Activated naive CD4-positive, alpha-beta T cell treated with anti-CD3 and anti-CD28 coated beads, Interleukin-2, amount 50 U/mL, for 72 hours (primary cell): ENCODE results near the gene CXXC1. TPM values are rescaled to one million over a fixed set of nuclear protein-coding genes. Genes with fewer than 3 reads are reported as not detected.
"Not testable (repeated sequence)": the region's sequence is repeated elsewhere in the genome, so short reads cannot be mapped to it uniquely, and the experiment has no call there.

Source experiments
- ATAC-seq, 2 donors: fragments of 150-1000 bp; cut with Tn5 transposase; 2 replicates each; pipeline ENCODE4 v1.10.0; 2021; ENCODE audit warnings: mild to moderate bottlenecking in 2 of 2, moderate library complexity in 2 of 2
- DNase-seq, 2 donors: peaks; one replicate each; pipeline ENCODE4 v3.0.0; 2021 to 2022; ENCODE audit warnings: low spot score in 2 of 2
- H3K27ac Mint-ChIP-seq, 2 donors: one replicate each; pipeline ENCODE4 v1.8.0; 2022; ENCODE audit warnings: mild to moderate bottlenecking in 2 of 2, mixed read lengths in 2 of 2
- H3K36me3 Mint-ChIP-seq, 2 donors: one replicate each; pipeline ENCODE4 v1.8.0; 2022; ENCODE audit warnings: mixed read lengths in 2 of 2
- H3K9me3 Mint-ChIP-seq, 2 donors: one replicate each; pipeline ENCODE4 v1.8.0; 2022; ENCODE audit warnings: mixed read lengths in 2 of 2
- total RNA-seq, 2 donors: library from RNA; stranded (reverse); gene quantifications; one replicate each; pipeline ENCODE4 v1.2.3, GENCODE V29; 2022

CXXC1 gene
- total RNA-seq, 2 donors from 2014 or later, result 88.9 to 177 TPM

DNA sequence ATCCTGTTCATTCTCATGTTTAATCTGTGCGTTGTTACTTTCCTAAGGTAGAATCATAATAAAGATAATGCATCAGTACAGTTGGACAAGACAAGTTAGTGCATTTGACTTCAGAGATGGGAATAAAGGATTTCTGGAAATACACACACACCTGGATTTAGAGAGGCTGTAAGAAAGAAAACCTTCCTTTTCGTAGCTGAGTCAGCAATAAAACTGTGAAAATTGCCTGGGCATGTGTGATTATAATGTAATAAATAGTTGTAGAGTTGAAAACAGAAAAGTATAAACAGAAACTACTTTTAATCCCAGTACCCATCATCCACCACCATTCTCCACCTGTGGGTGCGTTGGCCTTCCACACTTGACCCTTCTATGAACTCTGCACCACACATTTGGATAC is 36.6 kb downstream of the CXXC1 start:
- DNase-seq (no peak), ATAC-seq (no peak)
- H3K9me3 Mint-ChIP-seq, result no peaks in the 10 kb centered on the region
- H3K27ac Mint-ChIP-seq, result no peak overlapping the region
- peaks cover 0 to 8% of the 10 kb centered on the region in 2 donors for H3K36me3 Mint-ChIP-seq

DNA sequence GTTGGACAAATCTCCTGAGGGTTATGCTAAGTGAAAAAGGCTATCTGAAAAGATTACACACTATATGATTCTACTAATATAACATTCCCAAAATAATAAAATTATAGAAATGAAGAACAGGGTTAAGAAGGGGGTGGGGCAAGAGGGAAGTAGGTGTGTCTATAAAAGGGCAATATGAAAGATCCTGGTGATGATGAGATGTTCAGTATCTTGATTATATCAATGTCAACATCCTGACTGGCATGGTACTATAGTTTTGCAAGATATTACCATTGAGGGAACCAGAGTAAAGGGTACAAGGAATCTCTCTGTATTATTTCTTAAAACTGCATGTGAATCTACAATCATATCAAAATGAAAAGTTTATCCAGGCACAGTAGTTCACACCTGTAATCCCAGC is 37.9 kb downstream of the CXXC1 start:
- Mint-ChIP-seq H3K36me3 (peaks cover 0 to 8% of the 10 kb centered on the region in 2 donors), H3K27ac (no peak overlapping the region), H3K9me3 (no peaks in the 10 kb centered on the region)
- DNase-seq, result no peak
- ATAC-seq, result no peak

DNA sequence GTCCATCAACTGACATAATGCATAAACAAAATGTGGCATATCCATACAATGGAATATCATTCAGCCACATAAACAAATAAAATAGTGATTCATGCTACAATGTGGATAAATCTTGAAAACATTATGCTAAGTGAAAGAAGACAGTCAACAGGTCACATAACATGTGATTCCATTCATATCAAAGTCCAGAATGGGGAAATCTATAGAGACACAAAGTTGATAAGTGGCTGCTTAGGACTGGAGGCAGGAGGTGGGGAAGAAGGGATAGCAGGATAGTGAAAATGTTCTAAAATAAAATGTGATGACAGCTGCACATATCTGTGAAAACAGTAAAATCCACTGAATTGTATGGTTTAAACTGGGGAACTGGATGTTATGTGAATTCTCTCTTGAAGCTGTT is 39.9 kb downstream of the CXXC1 start:
- DNase-seq, result no peak
- H3K27ac Mint-ChIP-seq, result no peak overlapping the region
- H3K36me3 Mint-ChIP-seq, result peaks cover 0 to 11% of the 10 kb centered on the region in 2 donors
- no peaks in the 10 kb centered on the region for H3K9me3 Mint-ChIP-seq
- no peak for ATAC-seq

DNA sequence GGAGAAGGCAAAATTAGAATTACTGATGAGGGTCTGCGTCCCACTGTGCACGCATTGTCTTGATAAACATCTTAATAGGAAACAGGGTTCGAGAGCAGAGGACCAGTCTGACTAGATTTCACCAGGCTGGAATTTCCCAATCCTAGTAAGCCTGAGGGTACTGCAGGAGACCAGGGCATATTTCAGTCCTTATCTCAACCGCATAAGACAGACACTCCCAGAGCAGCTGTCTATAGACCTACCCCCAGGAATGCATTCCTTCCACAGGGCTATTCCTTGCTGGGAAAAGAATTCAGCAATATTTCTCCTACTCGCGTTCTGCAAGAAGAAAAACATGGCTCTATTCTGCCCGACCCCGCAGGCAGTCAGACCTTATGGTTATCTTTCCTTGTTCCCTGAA is 45.7 kb downstream of the CXXC1 start:
- Mint-ChIP-seq H3K9me3 (peaks cover 15% of the 10 kb centered on the region in 2 donors), H3K36me3 (peaks cover 12 to 20% of the 10 kb centered on the region in 2 donors)
- DNase-seq, H3K27ac Mint-ChIP-seq, ATAC-seq: not testable (repeated sequence)

DNA sequence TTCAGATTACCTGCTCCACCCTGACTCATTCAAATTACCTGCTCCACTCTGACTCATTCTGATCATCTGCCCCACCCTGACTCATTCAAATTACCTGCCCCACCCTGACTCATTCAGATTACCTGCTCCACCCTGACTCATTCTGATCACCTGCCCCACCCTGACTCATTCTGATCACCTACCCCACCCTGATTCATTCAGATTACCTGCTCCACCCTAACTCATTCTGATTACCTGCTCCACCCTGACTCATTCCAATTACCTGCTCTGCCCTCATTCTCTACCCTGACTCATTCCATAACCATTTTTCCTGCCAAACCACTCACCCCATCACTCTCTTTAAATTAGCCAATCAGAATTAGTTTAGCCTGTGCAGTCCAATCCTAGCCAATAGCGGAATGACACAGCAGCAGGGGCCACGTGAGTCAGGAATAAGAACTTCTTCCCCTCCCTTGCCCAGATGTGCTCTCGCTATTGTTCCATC is 47.4 kb downstream of the CXXC1 start:
- Mint-ChIP-seq H3K36me3 (peaks cover 12 to 20% of the 10 kb centered on the region in 2 donors), H3K27ac (peak overlapping the region in 1 of 2 donors; percentile 7), H3K9me3 (peaks cover 15% of the 10 kb centered on the region in 2 donors)
- ATAC-seq (peak; percentile 87 to 91), DNase-seq (peak; percentile 5 to 61)

DNA sequence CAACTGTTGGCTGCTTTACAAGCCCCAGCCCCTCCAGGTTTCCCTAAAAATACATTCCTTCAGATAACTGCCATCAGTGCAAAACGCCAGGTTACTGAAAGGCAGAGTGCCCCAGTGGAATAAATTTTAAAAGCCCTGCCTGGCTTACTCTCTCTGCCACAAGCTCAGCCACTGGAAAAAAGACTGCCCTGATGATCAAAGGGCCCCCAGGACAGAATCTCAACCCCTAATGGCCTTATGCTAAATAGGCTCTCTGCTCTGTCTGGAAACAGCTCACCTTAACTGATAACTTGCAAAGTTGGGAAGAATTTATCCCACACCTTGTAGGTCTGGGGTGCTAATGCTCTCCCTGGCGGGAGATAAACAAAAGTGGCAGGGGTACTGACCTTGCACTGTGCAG is 55.1 kb downstream of the CXXC1 start:
- Mint-ChIP-seq H3K9me3 (no peaks in the 10 kb centered on the region), H3K36me3 (no peaks in the 10 kb centered on the region), H3K27ac (no peak overlapping the region)
- ATAC-seq, result no peak
- DNase-seq, result no peak

Other genes with a start within 250 kb of the CXXC1 start
- gene MYO5B, start 92.5 kb downstream of the CXXC1 start, total RNA-seq, result under 1 TPM; 0.27 to 0.41 TPM
- gene CFAP53, start 21.2 kb downstream of the CXXC1 start, total RNA-seq, result 1 to 10 TPM in 1 of 2 donors, under 1 TPM in 1; 0.82 to 2.2 TPM
- 100 to 1,000 TPM in 1 of 2 donors, 10 to 100 TPM in 1; 79.7 to 123 TPM for gene MBD1, start 6.2 kb downstream of the CXXC1 start, total RNA-seq
- 10 to 100 TPM; 34.6 to 55.4 TPM for gene SKA1, start 87.4 kb upstream of the CXXC1 start, total RNA-seq